GM12873 (cell line): Measurements from ENCODE around the gene VSTM4.

ENCODE experiments used
- CTCF ChIP-seq: IDR thresholded peaks from 2 replicates; pipeline ENCODE4 v1.5.1; 2012; ENCODE audit warnings: low read depth, mild to moderate bottlenecking, moderate library complexity, low read length, control low read depth; ENCODE audit not compliant: insufficient read depth; ENCODE audit errors: missing control alignments

The VSTM4 gene

GRCh38 chr10:49010295-49010694, 105.0 kb downstream of the VSTM4 start:
- TF ChIP-seq CTCF: no peak

GRCh38 chr10:49009199-49009979, 105.9 kb downstream of the VSTM4 start:
- TF ChIP-seq CTCF: no peak

- no peak for TF ChIP-seq CTCF
Observed at GRCh38 chr10:49008505-49009198, 106.7 kb downstream of the VSTM4 start.

- TF ChIP-seq CTCF: no peak
Observed at GRCh38 chr10:49008091-49008490, 107.2 kb downstream of the VSTM4 start.

GRCh38 chr10:49007129-49007528, 108.2 kb downstream of the VSTM4 start:
- no peak for TF ChIP-seq CTCF

- TF ChIP-seq CTCF: no peak
Observed at GRCh38 chr10:49005270-49005669, 110.1 kb downstream of the VSTM4 start.

GRCh38 chr10:49001870-49002672, 113.3 kb downstream of the VSTM4 start:
- no peak for TF ChIP-seq CTCF
